HG03439 (cell line): ENCODE results near the gene PRTG.

ENCODE experiments used
- ATAC-seq: cut with Tn5 transposase; IDR thresholded peaks from one replicate; pipeline ENCODE4 v1.9.1; 2021; ENCODE audit warnings: mild to moderate bottlenecking, moderate library complexity; ENCODE audit not compliant: unreplicated experiment

PRTG gene

GRCh38 chr15:55576943-55577342 is 166.0 kb downstream of the PRTG start:
- ATAC-seq = no peak

DNA sequence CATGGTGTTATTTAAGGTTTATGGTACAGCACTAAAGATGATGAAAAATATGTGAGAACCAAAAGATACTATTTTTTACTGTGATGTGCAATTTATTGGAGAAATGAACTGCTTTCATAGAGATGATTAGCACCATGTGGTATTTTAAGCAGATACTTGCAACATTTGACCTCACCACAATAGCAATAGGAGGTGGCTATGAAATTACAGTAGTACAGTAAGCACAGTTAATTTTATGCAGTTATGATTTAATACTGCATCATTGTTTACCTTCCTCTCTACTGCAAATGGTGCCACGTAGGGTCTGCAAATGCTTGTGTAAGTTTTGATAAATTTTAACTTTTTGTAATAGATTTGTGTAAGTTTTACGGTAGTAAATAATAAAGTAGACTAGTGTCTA is 168.9 kb downstream of the PRTG start:
- ATAC-seq = no peak

DNA sequence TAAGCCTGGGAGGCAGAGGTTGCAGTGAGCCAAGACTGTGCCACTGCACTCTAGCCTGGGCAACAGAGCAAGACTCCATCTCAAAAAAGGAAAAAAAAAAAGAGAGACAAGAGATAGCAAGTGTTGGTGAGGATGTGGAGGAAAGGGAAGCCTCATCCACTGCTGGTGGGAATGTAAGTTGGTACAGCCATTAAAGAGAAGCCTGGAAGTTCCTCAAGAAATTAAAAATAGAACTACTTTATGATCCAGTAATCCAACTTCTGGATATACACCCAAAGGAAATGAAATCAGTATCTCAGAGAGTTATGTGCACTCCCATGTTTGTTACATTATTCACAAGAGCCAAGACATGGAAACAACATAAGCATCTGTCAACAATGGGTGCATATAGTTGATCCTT is 169.7 kb downstream of the PRTG start:
- no peak for ATAC-seq

- ATAC-seq = no peak
Observed at GRCh38 chr15:55564347-55565145, 178.4 kb downstream of the PRTG start.

DNA sequence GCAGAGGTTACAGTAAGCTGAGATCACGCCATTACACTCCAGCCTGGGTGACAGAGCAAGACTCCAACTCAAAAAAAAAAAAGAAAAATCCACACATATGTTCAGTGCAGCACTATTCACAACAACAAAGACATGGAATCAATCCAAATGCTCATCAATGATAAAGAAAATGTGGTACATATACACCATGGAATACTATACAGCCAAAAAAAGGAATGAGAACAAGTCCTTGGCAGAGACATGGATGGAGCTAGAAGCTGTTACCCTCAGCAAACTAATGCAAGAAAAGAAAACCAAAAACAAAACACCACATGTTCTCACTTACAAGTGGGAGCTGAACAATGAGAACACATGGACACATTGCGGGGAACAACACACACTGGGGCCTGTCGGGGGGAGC is 180.4 kb downstream of the PRTG start:
- no peak for ATAC-seq
